OCI-LY3 (cell line): ENCODE data around the gene ALG2.

ENCODE experiments used
- EZH2phosphoT487 ChIP-seq: fragments of 200-600 bp; shearing (Covaris generic); IDR thresholded peaks from 2 replicates; pipeline ENCODE4 v1.6.1; 2018; ENCODE audit warnings: antibody characterized with exemption, mixed run types, low read depth
- TF ChIP-seq, protein P1 (sequence below): fragments of 200-600, 300-600 bp; sonication (generic); IDR thresholded peaks from 2 replicates; pipeline ENCODE4 v1.5.1; 2014; ENCODE audit warnings: antibody characterized with exemption, low read length, low read depth

DNA sequence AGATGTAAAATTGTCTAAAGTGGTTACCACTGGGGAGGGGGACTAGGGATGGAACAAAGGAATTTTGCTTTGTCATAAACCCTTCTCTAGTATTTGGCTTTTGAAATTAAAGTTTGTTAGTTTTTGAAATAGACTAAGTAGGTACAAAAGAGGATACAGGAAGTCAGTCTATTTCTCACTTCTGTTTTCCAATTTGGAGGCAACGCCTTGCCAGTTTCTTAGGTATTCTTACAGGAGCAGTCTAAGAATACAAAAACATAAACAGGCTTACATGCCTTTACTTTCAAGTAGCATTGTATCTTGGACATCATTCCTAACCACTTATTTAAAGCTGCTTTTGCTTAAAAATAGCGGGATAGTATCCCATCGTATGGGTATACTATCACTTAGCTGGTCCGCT, 34.4 kb downstream of the ALG2 start:
- TF ChIP-seq EZH2phosphoT487 = no peak
- TF ChIP-seq, protein P1, sequence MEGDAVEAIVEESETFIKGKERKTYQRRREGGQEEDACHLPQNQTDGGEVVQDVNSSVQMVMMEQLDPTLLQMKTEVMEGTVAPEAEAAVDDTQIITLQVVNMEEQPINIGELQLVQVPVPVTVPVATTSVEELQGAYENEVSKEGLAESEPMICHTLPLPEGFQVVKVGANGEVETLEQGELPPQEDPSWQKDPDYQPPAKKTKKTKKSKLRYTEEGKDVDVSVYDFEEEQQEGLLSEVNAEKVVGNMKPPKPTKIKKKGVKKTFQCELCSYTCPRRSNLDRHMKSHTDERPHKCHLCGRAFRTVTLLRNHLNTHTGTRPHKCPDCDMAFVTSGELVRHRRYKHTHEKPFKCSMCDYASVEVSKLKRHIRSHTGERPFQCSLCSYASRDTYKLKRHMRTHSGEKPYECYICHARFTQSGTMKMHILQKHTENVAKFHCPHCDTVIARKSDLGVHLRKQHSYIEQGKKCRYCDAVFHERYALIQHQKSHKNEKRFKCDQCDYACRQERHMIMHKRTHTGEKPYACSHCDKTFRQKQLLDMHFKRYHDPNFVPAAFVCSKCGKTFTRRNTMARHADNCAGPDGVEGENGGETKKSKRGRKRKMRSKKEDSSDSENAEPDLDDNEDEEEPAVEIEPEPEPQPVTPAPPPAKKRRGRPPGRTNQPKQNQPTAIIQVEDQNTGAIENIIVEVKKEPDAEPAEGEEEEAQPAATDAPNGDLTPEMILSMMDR = no peak
